Neutrophil (primary cell): ENCODE measurements around the gene ZNF79.

Experiments used
- H3K27ac ChIP-seq: fragments of 200-600 bp; sonication (generic); 2 replicates; pipeline ENCODE4 v1.5.1; 2016; ENCODE audit warnings: mild to moderate bottlenecking, moderate library complexity
- H3K27me3 ChIP-seq: fragments of 200-600 bp; sonication (generic); 2 replicates; pipeline ENCODE4 v1.6.0; 2016; ENCODE audit warnings: mild to moderate bottlenecking
- H3K36me3 ChIP-seq: fragments of 200-600 bp; sonication (generic); 2 replicates; pipeline ENCODE4 v1.5.1; 2017
- H3K4me1 ChIP-seq, 2 experiments: fragments of 200-600 bp in 1 of 2; sonication (generic) in 1 of 2; 1 replicate in 1 of 2; 2 replicates in 1 of 2; pipeline versions ENCODE4 v1.5.1 to v1.6.1; 2013 to 2016; ENCODE audit warnings: low read depth in 1 of 2, low read length in 1 of 2, mild to moderate bottlenecking in 1 of 2, moderate library complexity in 1 of 2; ENCODE audit not compliant: control insufficient read depth in 1 of 2, insufficient read depth in 1 of 2
- H3K4me3 ChIP-seq, 2 experiments: fragments of 200-600 bp in 1 of 2; sonication (generic) in 1 of 2; 1 replicate in 1 of 2; 2 replicates in 1 of 2; pipeline ENCODE4 v1.5.1; 2013 to 2016; ENCODE audit warnings: low read depth in 1 of 2, low read length in 1 of 2, mild to moderate bottlenecking in 1 of 2, moderate library complexity in 1 of 2
- H3K9me3 ChIP-seq: fragments of 200-600 bp; sonication (generic); 2 replicates; pipeline ENCODE4 v1.5.1; 2016
- TF ChIP-seq, protein P1 (sequence below): fragments of 200-600 bp; sonication (generic); IDR thresholded peaks from 2 replicates; pipeline ENCODE4 v1.5.1; 2016; ENCODE audit warnings: antibody characterized with exemption

ZNF79 gene

DNA sequence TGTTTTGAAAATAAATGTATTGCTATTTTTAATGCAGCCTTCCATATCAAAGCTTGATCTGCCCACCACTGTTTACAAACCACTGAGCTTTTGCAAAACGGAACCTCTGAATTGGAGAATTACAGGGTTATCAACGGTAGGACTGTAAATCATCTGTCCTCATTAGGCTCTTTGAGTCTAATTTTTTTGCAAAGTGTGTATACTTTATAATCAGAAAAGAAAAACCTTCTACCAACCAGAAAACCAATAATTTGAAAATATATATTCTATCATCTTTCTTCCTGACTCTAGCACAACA, 34.0 kb upstream of the ZNF79 start:
- Histone ChIP-seq H3K4me1 (peaks cover 16 to 23% of the 10 kb centered on the region in 2 experiments), H3K4me3 (no peak overlapping the region), H3K27ac (no peak overlapping the region), H3K36me3 (no peaks in the 10 kb centered on the region), H3K9me3 (no peaks in the 10 kb centered on the region), H3K27me3 (peaks cover 4% of the 10 kb centered on the region)
- TF ChIP-seq, protein P1, sequence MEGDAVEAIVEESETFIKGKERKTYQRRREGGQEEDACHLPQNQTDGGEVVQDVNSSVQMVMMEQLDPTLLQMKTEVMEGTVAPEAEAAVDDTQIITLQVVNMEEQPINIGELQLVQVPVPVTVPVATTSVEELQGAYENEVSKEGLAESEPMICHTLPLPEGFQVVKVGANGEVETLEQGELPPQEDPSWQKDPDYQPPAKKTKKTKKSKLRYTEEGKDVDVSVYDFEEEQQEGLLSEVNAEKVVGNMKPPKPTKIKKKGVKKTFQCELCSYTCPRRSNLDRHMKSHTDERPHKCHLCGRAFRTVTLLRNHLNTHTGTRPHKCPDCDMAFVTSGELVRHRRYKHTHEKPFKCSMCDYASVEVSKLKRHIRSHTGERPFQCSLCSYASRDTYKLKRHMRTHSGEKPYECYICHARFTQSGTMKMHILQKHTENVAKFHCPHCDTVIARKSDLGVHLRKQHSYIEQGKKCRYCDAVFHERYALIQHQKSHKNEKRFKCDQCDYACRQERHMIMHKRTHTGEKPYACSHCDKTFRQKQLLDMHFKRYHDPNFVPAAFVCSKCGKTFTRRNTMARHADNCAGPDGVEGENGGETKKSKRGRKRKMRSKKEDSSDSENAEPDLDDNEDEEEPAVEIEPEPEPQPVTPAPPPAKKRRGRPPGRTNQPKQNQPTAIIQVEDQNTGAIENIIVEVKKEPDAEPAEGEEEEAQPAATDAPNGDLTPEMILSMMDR, result no peak

DNA sequence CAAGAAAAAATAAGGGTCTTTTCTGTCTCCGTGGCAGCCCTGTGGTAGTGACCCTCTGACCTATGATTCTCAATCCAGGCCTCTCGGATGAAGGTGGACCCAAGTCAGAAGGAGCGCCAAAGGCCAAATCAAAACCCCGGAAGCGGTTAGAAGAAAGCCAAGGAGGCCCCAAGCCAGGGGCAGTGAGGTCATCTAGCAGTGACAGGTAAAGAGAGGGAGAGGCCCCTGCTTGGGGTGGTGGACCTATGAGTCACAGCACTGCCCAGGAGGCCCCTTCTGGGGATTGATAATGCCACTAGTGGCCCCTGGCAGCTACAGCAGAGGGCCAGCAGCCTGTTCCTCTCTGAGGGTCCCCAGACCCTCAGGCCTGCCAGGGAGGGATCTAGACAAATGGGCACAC, 33.6 kb upstream of the ZNF79 start:
- no peaks in the 10 kb centered on the region for H3K9me3 ChIP-seq
- peaks cover 16 to 23% of the 10 kb centered on the region in 2 experiments for H3K4me1 ChIP-seq
- H3K36me3 ChIP-seq, result no peaks in the 10 kb centered on the region
- no peak overlapping the region for H3K4me3 ChIP-seq
- H3K27me3 ChIP-seq, result peaks cover 8% of the 10 kb centered on the region
- TF ChIP-seq, protein P1, result no peak
- H3K27ac ChIP-seq, result no peak overlapping the region

DNA sequence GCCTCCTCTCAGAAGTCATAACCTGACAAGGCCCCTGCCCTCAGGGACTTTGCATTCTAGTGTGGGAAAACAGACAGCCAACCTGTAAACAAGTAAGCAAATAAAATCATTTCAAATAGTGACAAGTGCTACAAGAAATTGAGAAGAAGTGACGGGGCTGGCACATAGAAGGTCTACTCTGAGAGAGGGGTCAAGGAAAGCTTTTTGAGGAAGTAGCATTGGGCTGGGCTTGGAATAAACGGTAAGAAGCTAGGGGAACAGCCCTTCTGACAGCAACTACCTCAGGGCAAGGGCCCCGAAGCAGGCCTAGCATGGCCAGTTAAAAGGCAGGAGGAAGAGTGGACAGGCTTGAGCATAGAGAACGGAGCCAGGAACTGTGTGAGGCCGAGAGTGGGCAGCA, 32.0 kb upstream of the ZNF79 start:
- Histone ChIP-seq H3K36me3 (no peaks in the 10 kb centered on the region), H3K27me3 (peaks cover 16% of the 10 kb centered on the region), H3K4me1 (peaks cover 24 to 30% of the 10 kb centered on the region in 2 experiments), H3K27ac (no peak overlapping the region), H3K4me3 (no peak overlapping the region), H3K9me3 (no peaks in the 10 kb centered on the region)
- TF ChIP-seq, protein P1, result no peak

DNA sequence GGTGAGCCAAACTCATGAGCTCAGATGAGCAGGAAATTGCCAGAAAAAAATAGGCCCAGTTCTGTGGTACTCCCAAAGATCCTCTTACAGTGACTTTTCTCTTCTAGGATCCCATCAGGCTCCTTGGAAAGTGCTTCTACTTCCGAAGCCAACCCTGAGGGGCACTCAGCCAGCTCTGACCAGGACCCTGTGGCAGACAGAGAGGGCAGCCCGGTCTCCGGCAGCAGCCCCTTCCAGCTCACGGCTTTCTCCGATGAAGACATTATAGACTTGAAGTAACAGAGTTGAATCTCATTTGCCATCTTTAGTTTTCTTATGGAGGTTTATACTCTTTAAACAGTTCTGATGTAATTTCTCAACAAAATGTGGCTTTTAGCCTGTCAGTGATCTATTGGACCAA, 31.2 kb upstream of the ZNF79 start:
- TF ChIP-seq, protein P1, result no peak
- Histone ChIP-seq H3K4me3 (no peak overlapping the region), H3K9me3 (no peaks in the 10 kb centered on the region), H3K36me3 (no peaks in the 10 kb centered on the region), H3K27me3 (peaks cover 24% of the 10 kb centered on the region), H3K27ac (no peak overlapping the region), H3K4me1 (peaks cover 28 to 35% of the 10 kb centered on the region in 2 experiments)

DNA sequence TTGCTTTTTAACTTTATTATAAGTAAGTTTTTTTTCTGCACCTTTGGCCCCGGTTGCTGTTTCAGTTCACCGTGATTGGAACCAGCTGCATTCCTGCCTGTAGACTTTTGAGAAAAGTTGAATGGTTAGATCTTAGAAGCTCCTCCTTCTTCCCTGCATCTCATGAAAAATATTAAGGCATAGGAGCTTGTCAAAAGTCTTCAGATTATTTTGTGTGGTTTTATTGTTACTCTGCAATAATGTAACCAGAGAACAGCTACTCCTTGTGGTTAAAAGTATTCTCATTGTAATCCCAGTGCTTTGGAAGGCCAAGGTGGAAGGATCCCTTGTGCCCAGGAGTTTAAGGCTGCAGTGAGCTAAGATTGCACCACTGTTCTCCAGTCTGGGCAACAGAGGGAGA, 30.5 kb upstream of the ZNF79 start:
- H3K36me3 ChIP-seq, result no peaks in the 10 kb centered on the region
- TF ChIP-seq, protein P1, result no peak
- H3K27me3 ChIP-seq, result peaks cover 31% of the 10 kb centered on the region
- H3K4me1 ChIP-seq, result peaks cover 25 to 35% of the 10 kb centered on the region in 2 experiments
- no peak overlapping the region for H3K4me3 ChIP-seq
- no peaks in the 10 kb centered on the region for H3K9me3 ChIP-seq
- no peak overlapping the region for H3K27ac ChIP-seq
